Brain microvascular endothelial cell (primary cell): ENCODE measurements around the gene RNF26.

Source experiments
- DNase-seq: peaks from one replicate; pipeline ENCODE4 v3.0.0-alpha.2; 2020
- H3K27ac ChIP-seq: fragments of 250-450 bp; sonication (Bioruptor Pico); 2 replicates; pipeline ENCODE4 v1.5.1; 2020; ENCODE audit warnings: mild to moderate bottlenecking, moderate library complexity
- H3K27me3 ChIP-seq: fragments of 250-450 bp; sonication (Bioruptor Pico); replicated peaks from 2 replicates; pipeline ENCODE4 v1.5.1; 2020; ENCODE audit warnings: mild to moderate bottlenecking
- H3K36me3 ChIP-seq: fragments of 250-450 bp; sonication (Bioruptor Pico); replicated peaks from 2 replicates; pipeline ENCODE4 v1.5.1; 2020; ENCODE audit warnings: mild to moderate bottlenecking
- H3K4me3 ChIP-seq: 2 replicates; pipeline ENCODE4 v1.5.1; 2011; ENCODE audit warnings: low read depth, mild to moderate bottlenecking, control low read depth, low read length, moderate library complexity
- CTCF ChIP-seq: IDR thresholded peaks from 2 replicates; pipeline ENCODE4 v1.5.1; 2011; ENCODE audit warnings: low read depth, mild to moderate bottlenecking, moderate library complexity, low read length, control low read depth, inconsistent platforms; ENCODE audit errors: missing control alignments
- in situ Hi-C: cut with HindIII; loops from 2 replicates; pipeline ENCODE4 v1.10.0; 2017; ENCODE audit warnings: low sequenced_read_pairs, low pct_ligation_motif_present

RNF26 gene

GRCh38 chr11:119339589-119340334 lies 5.4 kb downstream of the RNF26 start:
- in situ Hi-C loops: no loop called here
- H3K27ac ChIP-seq: no peak overlapping the region
- H3K36me3 ChIP-seq: no peaks in the 10 kb centered on the region
- no peak for DNase-seq
- TF ChIP-seq CTCF: peak; percentile 71
- H3K4me3 ChIP-seq: peak overlapping the region; percentile 42
- peaks cover 15% of the 10 kb centered on the region for H3K27me3 ChIP-seq

GRCh38 chr11:119340335-119341221 lies 6.3 kb downstream of the RNF26 start, which contains the start of gene C1QTNF5:
Gene C1QTNF5 (minus strand): TSS chr11:119340883. CDS start chr11:119340397, 486 bp downstream.
- Histone ChIP-seq H3K36me3 (no peaks in the 10 kb centered on the region), H3K27ac (no peak within 1 kb of the TSS), H3K4me3 (peak within 1 kb of the TSS; percentile 42), H3K27me3 (peaks cover 15% of the 10 kb centered on the region)
- in situ Hi-C loops: no loop called here
- DNase-seq: no peak
- no peak for TF ChIP-seq CTCF

- TF ChIP-seq CTCF: no peak
- in situ Hi-C loops: no loop called here
- no peak overlapping the region for H3K4me3 ChIP-seq
- H3K27ac ChIP-seq: no peak overlapping the region
- peaks cover 15% of the 10 kb centered on the region for H3K27me3 ChIP-seq
- no peak for DNase-seq
- no peaks in the 10 kb centered on the region for H3K36me3 ChIP-seq
These were observed 7.1 kb downstream of the RNF26 start for GRCh38 chr11:119341222-119342022.

- no peak overlapping the region for H3K27ac ChIP-seq
- TF ChIP-seq CTCF: no peak
- H3K36me3 ChIP-seq: no peaks in the 10 kb centered on the region
- in situ Hi-C loops: no loop called here
- no peak overlapping the region for H3K4me3 ChIP-seq
- DNase-seq: no peak
- H3K27me3 ChIP-seq: peaks cover 18% of the 10 kb centered on the region
These were observed 7.6 kb downstream of the RNF26 start for GRCh38 chr11:119342023-119342300.

- Histone ChIP-seq H3K27ac (no peak overlapping the region), H3K27me3 (peaks cover 18% of the 10 kb centered on the region)
- in situ Hi-C loops: no loop called here
These were observed 8.2 kb downstream of the RNF26 start for GRCh38 chr11:119342362-119343130.

More at GRCh38 chr11:119342362-119343130, 8.2 kb downstream of the RNF26 start:
- Histone ChIP-seq H3K36me3 (no peaks in the 10 kb centered on the region), H3K4me3 (no peak overlapping the region)
- TF ChIP-seq CTCF: no peak
- DNase-seq: no peak
